Endothelial cell of umbilical vein (primary cell): ENCODE measurements around the gene SNX22. TPM values are rescaled to one million over a fixed set of nuclear protein-coding genes. Genes with fewer than 3 reads are reported as not detected.

Experiments
- BruUV-seq: library from RNA; stranded (reverse); fragments of 400-500 nt; replicated peaks from 2 replicates; lab custom pipeline; 2021; lab: Mats Ljungman, UMichigan
- CTCF ChIA-PET: fragments of 300-600, 350-600 bp; sonication (Branson Sonifier 250); formaldehyde crosslinking; loops from one replicate; lab custom pipeline; 2021; ENCODE audit warnings: antibody characterized with exemption, inconsistent platforms; lab: Charles Lee
- POLR2A ChIA-PET: fragments of 300-600, 350-600 bp; sonication (Branson Sonifier 250); formaldehyde crosslinking; loops from one replicate; lab custom pipeline; 2021; ENCODE audit warnings: antibody characterized with exemption, inconsistent platforms; lab: Charles Lee
- DNase-seq: peaks from one replicate; pipeline ENCODE4 v3.0.0-alpha.2; 2011; ENCODE audit warnings: low read depth, low spot score
- FAIRE-seq: peaks from 2 replicates; lab custom pipeline; 2011; peaks lifted over from hg19 to GRCh38; lab: Jason Lieb, UNC
- H2AFZ ChIP-seq: 2 replicates; pipeline ENCODE4 v1.6.0; 2012; ENCODE audit warnings: low read depth, low read length, control low read depth, inconsistent platforms
- H3K27ac ChIP-seq: 2 replicates; pipeline ENCODE4 v1.5.1; 2011; ENCODE audit warnings: low read depth, mild to moderate bottlenecking, control low read depth, low read length, moderate library complexity; ENCODE audit not compliant: insufficient read depth
- H3K27me3 ChIP-seq, 2 experiments: 2 replicates each; pipeline versions ENCODE4 v1.6.0 to v1.6.1; 2011; ENCODE audit warnings: low read length in 2 of 2, mixed read lengths in 1 of 2; ENCODE audit not compliant: control insufficient read depth in 2 of 2, insufficient read depth in 2 of 2
- H3K36me3 ChIP-seq, 2 experiments: 2 replicates in 1 of 2; 3 replicates in 1 of 2; pipeline ENCODE4 v1.5.1; 2011; ENCODE audit warnings: low read length in 2 of 2, mild to moderate bottlenecking in 1 of 2, moderate library complexity in 1 of 2; ENCODE audit not compliant: control insufficient read depth in 2 of 2, insufficient read depth in 2 of 2; ENCODE audit errors: extremely low read depth in 1 of 2
- H3K4me1 ChIP-seq: 3 replicates; pipeline ENCODE4 v1.5.1; 2011; ENCODE audit warnings: mild to moderate bottlenecking, low read length; ENCODE audit not compliant: control insufficient read depth, insufficient read depth; ENCODE audit errors: extremely low read depth
- H3K4me2 ChIP-seq: 2 replicates; pipeline ENCODE4 v1.6.1; 2011; ENCODE audit warnings: low read length, control low read depth, mixed read lengths; ENCODE audit not compliant: insufficient read depth
- H3K4me3 ChIP-seq, 3 experiments: fragments of 200-600 bp in 1 of 3; sonication (generic), shearing (Covaris generic) in 1 of 3; replicated peaks in 1 of 3; 2 replicates each; pipeline ENCODE4 v1.5.1; 2011 to 2016; ENCODE audit warnings: control low read depth in 3 of 3, low read length in 3 of 3, mild to moderate bottlenecking in 2 of 3, inconsistent platforms in 1 of 3, low read depth in 1 of 3, moderate library complexity in 1 of 3; ENCODE audit not compliant: insufficient read depth in 1 of 3
- H3K79me2 ChIP-seq: 2 replicates; pipeline ENCODE4 v1.6.0; 2012; ENCODE audit warnings: low read length, inconsistent platforms; ENCODE audit not compliant: control insufficient read depth, insufficient read depth
- H3K9ac ChIP-seq: replicated peaks from 2 replicates; pipeline ENCODE3; 2011; ENCODE audit warnings: low read length, control low read depth; ENCODE audit not compliant: insufficient read depth; ENCODE audit errors: extremely low read depth
- H3K9me1 ChIP-seq: replicated peaks from 3 replicates; pipeline ENCODE4 v1.6.0; 2011; ENCODE audit warnings: mild to moderate bottlenecking, low read length; ENCODE audit not compliant: control insufficient read depth, insufficient read depth; ENCODE audit errors: extremely low read depth
- H3K9me3 ChIP-seq: replicated peaks from 2 replicates; pipeline ENCODE4 v1.5.1; 2012; ENCODE audit warnings: low read length, inconsistent platforms; ENCODE audit not compliant: control insufficient read depth, insufficient read depth
- H4K20me1 ChIP-seq: replicated peaks from 2 replicates; pipeline ENCODE3; 2011; ENCODE audit warnings: mild to moderate bottlenecking, low read length; ENCODE audit not compliant: control insufficient read depth, insufficient read depth; ENCODE audit errors: extremely low read depth
- EZH2 ChIP-seq: IDR thresholded peaks from 2 replicates; pipeline ENCODE4 v1.6.1; 2012; ENCODE audit warnings: borderline replicate concordance, low read depth, mild to moderate bottlenecking, moderate library complexity, low read length, inconsistent platforms; ENCODE audit not compliant: severe bottlenecking
- FOS ChIP-seq: IDR thresholded peaks from 2 replicates; pipeline ENCODE4 v1.6.1; 2011; ENCODE audit warnings: mild to moderate bottlenecking, low read length, moderate library complexity, borderline replicate concordance; ENCODE audit not compliant: insufficient read depth
- GATA2 ChIP-seq: IDR thresholded peaks from 2 replicates; pipeline ENCODE4 v1.7.0; 2011; ENCODE audit warnings: low read depth, mild to moderate bottlenecking, moderate library complexity, mixed read lengths, low read length; ENCODE audit not compliant: insufficient read length, insufficient read depth
- JUN ChIP-seq: IDR thresholded peaks from 2 replicates; pipeline ENCODE4 v1.6.1; 2011; ENCODE audit warnings: borderline replicate concordance, low read depth; ENCODE audit not compliant: insufficient read length, insufficient read depth
- MYC ChIP-seq: IDR thresholded peaks from one replicate; pipeline ENCODE4 v1.6.1; 2011; ENCODE audit warnings: mild to moderate bottlenecking, low read depth, low read length
- POLR2A ChIP-seq: IDR thresholded peaks from 2 replicates; pipeline ENCODE4 v1.6.1; 2012; ENCODE audit warnings: low read depth, mild to moderate bottlenecking, control low read depth, low read length
- POLR2AphosphoS5 ChIP-seq: IDR thresholded peaks from 2 replicates; pipeline ENCODE4 v1.6.1; 2012; ENCODE audit warnings: low read depth, mild to moderate bottlenecking, control low read depth, low read length, moderate library complexity; ENCODE audit not compliant: insufficient read depth
- dilution Hi-C: fragments of 300-500 bp; cut with MboI; formaldehyde crosslinking; loops from one replicate; pipeline ENCODE4 v1.15.0; 2019; ENCODE audit warnings: low sequenced_read_pairs; ENCODE audit not compliant: extremely low pct_ligation_motif_present
- intact Hi-C: fragments of 100-400 bp; cut with micrococcal nuclease; formaldehyde crosslinking; loops from one replicate; pipeline ENCODE4 v1.10.0; 2022
- polyA plus RNA-seq, 4 experiments: library from polyadenylated mRNA; depleted of rRNA in 3 of 4; stranded (reverse) in 3 of 4; unstranded in 1 of 4; fragments of >200 nt; gene quantifications; 2 replicates each; pipeline versions ENCODE4 v1.2.1 to v1.2.3, GENCODE V29; 2011 to 2012; ENCODE audit warnings: missing spikeins in 1 of 4
- total RNA-seq: library from RNA; stranded (reverse); gene quantifications from 2 replicates; pipeline ENCODE4 v1.2.3, GENCODE V29; 2021
- TF ChIP-seq, protein P1 (sequence below), 2 donors: IDR thresholded peaks; 1 replicate in 1 of 2; 2 replicates in 1 of 2; pipeline ENCODE4 v1.5.1; 2011; ENCODE audit warnings: low read length in 2 of 2, mild to moderate bottlenecking in 2 of 2, moderate library complexity in 2 of 2, control low read depth in 1 of 2, inconsistent platforms in 1 of 2, low read depth in 1 of 2; ENCODE audit not compliant: insufficient read depth in 1 of 2; ENCODE audit errors: extremely low read depth in 1 of 2
- TF ChIP-seq, protein P2 (sequence below): IDR thresholded peaks from 2 replicates; pipeline ENCODE4 v1.6.1; 2011; ENCODE audit not compliant: insufficient read depth, insufficient read length

SNX22 gene
- total and polyA plus RNA-seq, 2 donors (not counting 3 experiments of a cell fraction or from before 2014, with no cell fraction given): 0.14 to 0.73 TPM

DNA sequence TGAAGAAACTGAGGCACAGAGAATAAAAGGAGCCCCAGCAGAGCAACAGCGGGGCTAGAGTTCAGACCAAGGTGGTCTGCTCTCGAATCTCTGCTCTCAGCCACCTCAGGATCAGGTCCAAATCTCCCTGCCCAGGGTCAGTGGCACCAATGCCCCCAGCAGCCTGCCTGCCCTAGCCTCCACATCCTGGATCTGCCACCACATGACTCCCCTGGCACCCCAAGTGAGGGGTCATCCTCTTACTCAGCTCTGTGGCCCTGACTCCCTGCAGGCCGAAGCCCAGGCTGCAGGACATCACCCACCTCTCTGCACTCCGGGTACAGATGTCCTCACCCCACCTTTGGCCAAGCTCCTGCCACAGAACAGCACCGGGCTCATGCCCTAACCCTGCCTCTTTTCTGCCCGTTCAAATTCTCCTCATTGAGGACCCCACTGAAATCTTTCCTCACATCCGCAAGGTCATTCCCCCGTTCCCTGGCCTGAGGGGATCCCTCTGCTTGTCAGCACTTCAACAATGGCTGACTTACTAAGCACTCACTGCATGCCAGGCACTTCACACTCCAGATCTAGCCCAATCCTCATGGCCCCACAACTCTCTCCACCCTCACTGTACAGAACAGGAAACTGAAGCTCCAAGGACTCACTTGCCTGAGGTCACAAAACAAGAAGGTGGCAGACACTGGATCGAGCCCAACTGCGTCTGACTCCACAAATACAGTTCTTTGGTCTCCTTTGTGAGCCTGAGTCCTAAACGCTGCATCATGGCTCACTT is 7.0 kb downstream of the SNX22 start:
- Histone ChIP-seq H3K9me3 (no peaks in the 10 kb centered on the region), H3K27me3 (no peaks in the 10 kb centered on the region), H3K36me3 (peaks cover 23 to 49% of the 10 kb centered on the region in 2 experiments), H3K27ac (no peak overlapping the region), H3K4me2 (peak overlapping the region; percentile 19), H3K4me1 (peaks cover 10% of the 10 kb centered on the region), H4K20me1 (no peaks in the 10 kb centered on the region), H3K9ac (peak overlapping the region; percentile 8), H3K4me3 (no peak overlapping the region), H2AFZ (no peak overlapping the region), H3K79me2 (peaks cover 42% of the 10 kb centered on the region), H3K9me1 (no peaks in the 10 kb centered on the region)
- dilution Hi-C loops: no loop called here
- CTCF ChIA-PET: no interaction called here
- BruUV-seq: no TSS peak
- POLR2A ChIA-PET: interaction anchor here (0.8 kb wide), 1 partner anchor 19 kb away, joined by 4 read pairs; no protein-coding TSS in a partner anchor
- no peak for TF ChIP-seq EZH2
- no peak for TF ChIP-seq GATA2
- TF ChIP-seq, protein P1, sequence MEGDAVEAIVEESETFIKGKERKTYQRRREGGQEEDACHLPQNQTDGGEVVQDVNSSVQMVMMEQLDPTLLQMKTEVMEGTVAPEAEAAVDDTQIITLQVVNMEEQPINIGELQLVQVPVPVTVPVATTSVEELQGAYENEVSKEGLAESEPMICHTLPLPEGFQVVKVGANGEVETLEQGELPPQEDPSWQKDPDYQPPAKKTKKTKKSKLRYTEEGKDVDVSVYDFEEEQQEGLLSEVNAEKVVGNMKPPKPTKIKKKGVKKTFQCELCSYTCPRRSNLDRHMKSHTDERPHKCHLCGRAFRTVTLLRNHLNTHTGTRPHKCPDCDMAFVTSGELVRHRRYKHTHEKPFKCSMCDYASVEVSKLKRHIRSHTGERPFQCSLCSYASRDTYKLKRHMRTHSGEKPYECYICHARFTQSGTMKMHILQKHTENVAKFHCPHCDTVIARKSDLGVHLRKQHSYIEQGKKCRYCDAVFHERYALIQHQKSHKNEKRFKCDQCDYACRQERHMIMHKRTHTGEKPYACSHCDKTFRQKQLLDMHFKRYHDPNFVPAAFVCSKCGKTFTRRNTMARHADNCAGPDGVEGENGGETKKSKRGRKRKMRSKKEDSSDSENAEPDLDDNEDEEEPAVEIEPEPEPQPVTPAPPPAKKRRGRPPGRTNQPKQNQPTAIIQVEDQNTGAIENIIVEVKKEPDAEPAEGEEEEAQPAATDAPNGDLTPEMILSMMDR (IDR thresholded peaks at IDR 0.05; ENCODE audit: extremely low read depth in 1 of 2, insufficient read depth in 1 of 2, low read depth in 1 of 2, low read length in 2 of 2): no peak
- no peak for TF ChIP-seq POLR2AphosphoS5
- TF ChIP-seq POLR2A: no peak
- TF ChIP-seq, protein P2, sequence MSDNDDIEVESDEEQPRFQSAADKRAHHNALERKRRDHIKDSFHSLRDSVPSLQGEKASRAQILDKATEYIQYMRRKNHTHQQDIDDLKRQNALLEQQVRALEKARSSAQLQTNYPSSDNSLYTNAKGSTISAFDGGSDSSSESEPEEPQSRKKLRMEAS: no peak
- TF ChIP-seq MYC: no peak
- no peak for TF ChIP-seq FOS
- TF ChIP-seq JUN: no peak
- DNase-seq (no peak), FAIRE-seq (no peak)
- intact Hi-C loops: no loop called here
